HL-60 (cell line): Measurements from ENCODE around the gene DIDO1.

Experiments
- POLR2AphosphoS5 ChIP-seq: IDR thresholded peaks from 2 replicates; pipeline ENCODE4 v1.6.1; 2012; ENCODE audit warnings: low read depth
- TF ChIP-seq, protein P1 (sequence below): IDR thresholded peaks from one replicate; pipeline ENCODE4 v1.5.1; 2011; ENCODE audit warnings: low read length, control low read depth, inconsistent platforms; ENCODE audit not compliant: insufficient read depth

DNA sequence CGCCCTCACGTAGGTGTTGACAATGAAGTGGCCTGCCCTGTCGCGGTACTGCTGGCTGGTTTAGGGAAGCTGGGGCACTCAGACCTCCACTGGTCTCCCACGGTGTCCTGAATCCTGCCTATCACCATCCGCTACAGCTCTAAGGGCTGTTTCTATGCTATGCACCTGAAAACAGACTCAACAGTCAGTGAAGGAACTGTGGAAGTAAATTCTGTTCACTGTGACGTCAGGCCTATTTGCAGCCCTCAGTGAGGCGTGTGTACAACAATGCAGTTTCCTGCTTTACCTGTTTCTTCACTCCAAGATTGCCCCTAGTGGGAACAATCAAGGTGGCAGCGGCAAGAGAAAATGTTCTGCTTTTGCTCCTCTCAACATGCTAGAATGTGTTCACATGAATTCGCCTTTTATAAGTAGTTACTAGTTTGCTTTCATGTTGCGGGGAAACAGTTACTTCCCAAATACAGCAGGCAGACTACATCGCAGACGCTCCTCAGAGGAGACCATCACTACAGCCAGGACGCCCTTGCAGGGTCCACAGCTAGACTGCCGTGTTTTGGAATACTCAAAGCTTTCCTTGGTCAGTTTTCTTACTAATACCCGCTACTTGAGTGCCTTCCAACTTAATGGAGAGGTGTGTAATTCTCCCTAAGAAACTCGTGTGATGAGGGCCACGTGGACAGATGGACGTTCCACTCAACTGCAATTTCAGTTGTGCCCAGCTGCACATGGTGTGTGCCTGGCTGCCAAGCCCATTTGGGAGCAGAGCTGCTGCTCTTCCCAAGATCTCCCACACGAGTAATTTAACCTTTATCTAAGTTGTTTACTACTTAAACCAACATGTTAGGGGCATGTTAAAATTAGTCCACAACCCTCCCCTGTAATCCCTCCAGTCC, 25.4 kb downstream of the DIDO1 start:
- TF ChIP-seq POLR2AphosphoS5 = peak; percentile 22
- TF ChIP-seq, protein P1, sequence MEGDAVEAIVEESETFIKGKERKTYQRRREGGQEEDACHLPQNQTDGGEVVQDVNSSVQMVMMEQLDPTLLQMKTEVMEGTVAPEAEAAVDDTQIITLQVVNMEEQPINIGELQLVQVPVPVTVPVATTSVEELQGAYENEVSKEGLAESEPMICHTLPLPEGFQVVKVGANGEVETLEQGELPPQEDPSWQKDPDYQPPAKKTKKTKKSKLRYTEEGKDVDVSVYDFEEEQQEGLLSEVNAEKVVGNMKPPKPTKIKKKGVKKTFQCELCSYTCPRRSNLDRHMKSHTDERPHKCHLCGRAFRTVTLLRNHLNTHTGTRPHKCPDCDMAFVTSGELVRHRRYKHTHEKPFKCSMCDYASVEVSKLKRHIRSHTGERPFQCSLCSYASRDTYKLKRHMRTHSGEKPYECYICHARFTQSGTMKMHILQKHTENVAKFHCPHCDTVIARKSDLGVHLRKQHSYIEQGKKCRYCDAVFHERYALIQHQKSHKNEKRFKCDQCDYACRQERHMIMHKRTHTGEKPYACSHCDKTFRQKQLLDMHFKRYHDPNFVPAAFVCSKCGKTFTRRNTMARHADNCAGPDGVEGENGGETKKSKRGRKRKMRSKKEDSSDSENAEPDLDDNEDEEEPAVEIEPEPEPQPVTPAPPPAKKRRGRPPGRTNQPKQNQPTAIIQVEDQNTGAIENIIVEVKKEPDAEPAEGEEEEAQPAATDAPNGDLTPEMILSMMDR = no peak
